ENCODE data around the gene MAPKAPK2. TPM values are rescaled to one million over a fixed set of nuclear protein-coding genes. Genes with fewer than 3 reads are reported as not detected.
A peak's percentile ranks its signal among the peaks of the same experiment; 100 is the strongest.

The MAPKAPK2 gene
- total RNA-seq, 1 experiment from 2014 or later, result 51.1 TPM

DNA sequence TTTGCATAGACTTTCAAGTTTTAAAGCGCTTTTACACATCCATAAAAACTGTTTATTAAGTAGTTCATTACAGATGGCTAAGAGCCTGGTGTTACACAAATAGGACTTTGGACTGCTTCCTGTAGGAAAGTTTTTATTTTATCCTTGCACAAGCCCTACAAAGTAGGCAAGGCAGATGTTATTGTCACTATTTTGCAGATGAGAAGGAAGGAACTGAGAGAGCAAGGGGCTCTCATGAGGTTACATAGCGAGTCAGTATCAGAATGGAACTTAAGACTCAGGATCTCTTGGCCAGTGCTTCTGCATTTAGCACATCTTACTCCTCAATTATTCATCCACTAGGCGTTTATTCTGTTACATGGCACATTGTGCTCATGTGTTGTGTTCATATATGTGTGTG is 2.6 kb upstream of the MAPKAPK2 start:
- no peak for DNase-seq (ENCODE audit: low read depth)

DNA sequence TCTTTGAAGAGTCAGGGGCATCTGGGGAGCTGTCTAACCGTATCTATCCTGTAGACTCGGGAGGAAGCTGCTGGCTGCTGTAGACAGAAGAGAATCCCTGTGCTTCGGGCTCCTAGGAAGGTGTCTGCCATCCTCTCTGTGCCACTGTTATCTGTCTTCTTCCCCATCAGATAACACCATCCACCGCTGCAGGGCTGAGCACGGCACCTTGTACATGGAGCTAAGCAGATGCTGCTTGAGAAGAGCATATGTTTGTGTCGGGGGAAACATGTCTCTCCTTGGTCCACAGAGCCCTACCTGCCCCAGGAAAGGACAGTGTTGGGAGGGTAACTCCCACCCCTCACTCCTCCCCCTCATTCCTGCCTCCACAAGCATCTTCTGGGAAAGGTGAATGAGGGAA is 1.4 kb upstream of the MAPKAPK2 start:
- DNase-seq (ENCODE audit: low read depth), result no peak

DNA sequence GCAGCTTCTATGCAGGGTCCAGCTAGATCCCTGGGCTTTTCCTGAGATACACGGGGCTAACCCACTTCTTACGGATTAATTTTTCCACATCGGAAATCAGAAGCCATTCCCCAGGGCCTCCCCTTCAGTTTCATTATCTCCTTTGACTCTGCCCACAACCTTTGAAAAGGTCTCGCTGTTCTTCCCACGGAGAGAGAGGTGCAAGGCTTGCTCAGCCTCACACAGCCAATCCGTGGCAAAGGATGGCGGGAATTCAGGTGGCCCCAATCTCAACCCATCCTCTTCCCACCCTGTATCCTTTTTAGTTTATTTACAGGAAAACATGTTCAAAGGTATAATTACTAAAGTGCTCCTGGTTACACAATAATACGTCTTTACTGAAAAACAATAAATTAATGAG is 702 bp upstream of the MAPKAPK2 start:
- DNase-seq (ENCODE audit: low read depth), result no peak

- DNase-seq (ENCODE audit: low read depth), result no peak
These were observed 646 bp downstream of the MAPKAPK2 start for GRCh38 chr1:206685334-206685768.

GRCh38 chr1:206685769-206686477 is 1.2 kb downstream of the MAPKAPK2 start:
- DNase-seq (ENCODE audit: low read depth), result peak; percentile 60

GRCh38 chr1:206686478-206687249 is 2.0 kb downstream of the MAPKAPK2 start:
- no peak for DNase-seq (ENCODE audit: low read depth)

GRCh38 chr1:206687251-206687914 is 2.7 kb downstream of the MAPKAPK2 start:
- DNase-seq (ENCODE audit: low read depth), result no peak

DNA sequence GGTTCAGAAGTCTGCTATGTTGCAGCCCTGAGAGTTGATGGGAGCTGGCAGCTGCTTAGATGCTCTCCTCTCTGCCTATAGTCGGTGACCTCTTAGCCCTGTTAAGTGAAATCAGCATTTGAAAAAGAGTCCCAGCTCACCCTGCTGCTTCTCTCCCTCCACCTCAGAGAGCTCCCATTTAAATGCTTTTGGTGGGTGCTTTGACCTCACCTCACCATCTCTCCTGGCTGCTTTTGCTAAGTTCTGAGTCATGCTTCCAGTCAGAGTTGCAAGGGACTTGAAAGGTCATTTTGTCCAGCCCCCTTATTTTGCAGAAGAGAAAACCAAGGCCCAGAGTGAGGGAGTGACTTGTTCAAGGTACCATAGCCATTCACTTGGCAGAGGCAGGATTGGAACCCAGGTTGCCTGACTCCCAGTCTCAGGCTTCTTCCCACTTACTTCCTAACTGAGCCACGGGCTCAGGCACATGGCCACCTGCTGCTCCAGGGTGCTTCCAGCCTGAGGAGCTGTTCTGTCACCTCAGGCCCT is 3.3 kb downstream of the MAPKAPK2 start:
- DNase-seq (ENCODE audit: low read depth), result peak; percentile 51

DNA sequence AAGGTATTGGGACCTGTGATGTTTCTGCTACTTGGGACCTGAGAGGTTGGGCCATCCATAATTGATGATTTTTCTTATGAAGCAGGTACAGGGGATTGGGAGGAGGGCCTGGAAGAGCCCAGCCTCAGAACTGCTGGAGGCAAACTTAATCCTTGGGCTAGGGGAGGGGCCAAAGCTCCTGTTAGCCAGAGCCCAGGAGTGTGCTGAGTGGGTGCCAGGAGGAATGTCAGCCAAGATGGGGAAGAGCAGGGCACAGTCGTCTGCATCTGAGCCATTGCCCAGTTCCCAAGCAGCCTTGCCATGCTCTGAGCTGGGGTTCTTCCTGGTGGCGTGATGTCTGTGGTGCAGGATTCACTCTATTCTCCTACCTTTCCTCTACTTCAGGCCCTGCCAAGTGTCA is 5.8 kb downstream of the MAPKAPK2 start:
- DNase-seq (ENCODE audit: low read depth), result no peak

GRCh38 chr1:206691604-206692003 is 6.9 kb downstream of the MAPKAPK2 start:
- no peak for DNase-seq (ENCODE audit: low read depth)

GRCh38 chr1:206693029-206693428 is 8.3 kb downstream of the MAPKAPK2 start:
- DNase-seq (ENCODE audit: low read depth), result peak; percentile 82

- no peak for DNase-seq (ENCODE audit: low read depth)
These were observed 8.9 kb downstream of the MAPKAPK2 start for GRCh38 chr1:206693592-206693991.

GRCh38 chr1:206694171-206695124 is 9.7 kb downstream of the MAPKAPK2 start:
- DNase-seq (ENCODE audit: low read depth), result no peak

DNA sequence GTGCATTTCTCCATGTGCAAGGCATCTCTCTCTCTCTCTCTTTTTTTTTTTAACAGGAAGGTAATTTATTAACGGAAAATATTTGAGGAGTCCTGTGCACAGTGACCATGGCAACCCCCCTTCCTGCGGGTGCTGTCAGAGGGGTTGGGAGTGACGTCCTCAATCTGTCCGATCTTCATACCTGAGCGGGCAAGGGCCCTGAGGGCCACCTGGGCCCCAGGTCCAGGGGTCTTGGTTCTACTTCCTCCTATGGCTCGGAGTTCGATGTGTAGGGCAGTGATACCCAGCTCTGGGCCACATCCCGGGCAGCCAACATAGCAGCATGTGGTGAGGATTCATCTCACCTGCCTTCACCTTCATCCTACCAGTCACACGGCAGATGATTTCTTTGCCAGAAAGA is 11.0 kb downstream of the MAPKAPK2 start:
- no peak for DNase-seq (ENCODE audit: low read depth)

- no peak for DNase-seq (ENCODE audit: low read depth)
These were observed 12.3 kb downstream of the MAPKAPK2 start for GRCh38 chr1:206696812-206697585.

- DNase-seq (ENCODE audit: low read depth), result no peak
These were observed 13.3 kb downstream of the MAPKAPK2 start for GRCh38 chr1:206698011-206698410.

DNA sequence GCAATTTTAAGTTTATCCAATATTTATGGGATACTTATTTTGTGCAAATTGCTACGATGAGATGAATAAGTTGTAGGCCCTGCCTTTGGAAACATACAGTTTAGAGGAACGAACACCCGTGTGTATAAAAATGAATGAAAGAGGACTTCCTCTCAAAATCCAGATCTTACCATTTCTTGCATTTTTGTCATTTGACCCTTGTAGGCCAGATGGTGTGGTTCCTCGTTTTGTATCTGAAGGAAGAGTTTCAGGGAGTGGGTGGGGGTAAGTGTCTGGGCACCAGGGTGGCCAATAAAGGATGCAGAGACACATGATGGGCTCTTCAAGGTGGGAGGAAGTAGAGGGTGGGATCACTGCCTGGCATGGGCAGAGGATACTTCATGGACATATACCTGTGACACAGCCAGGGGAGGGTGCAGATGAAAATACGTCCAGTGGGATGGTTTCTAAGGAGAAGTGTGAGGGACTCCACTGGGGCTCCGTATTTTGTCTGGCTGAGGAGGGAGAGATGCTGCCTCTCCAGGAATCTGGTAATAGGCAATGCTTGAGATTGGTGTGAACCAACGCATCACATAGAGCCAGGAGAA is 14.4 kb downstream of the MAPKAPK2 start:
- no peak for DNase-seq (ENCODE audit: low read depth)

DNA sequence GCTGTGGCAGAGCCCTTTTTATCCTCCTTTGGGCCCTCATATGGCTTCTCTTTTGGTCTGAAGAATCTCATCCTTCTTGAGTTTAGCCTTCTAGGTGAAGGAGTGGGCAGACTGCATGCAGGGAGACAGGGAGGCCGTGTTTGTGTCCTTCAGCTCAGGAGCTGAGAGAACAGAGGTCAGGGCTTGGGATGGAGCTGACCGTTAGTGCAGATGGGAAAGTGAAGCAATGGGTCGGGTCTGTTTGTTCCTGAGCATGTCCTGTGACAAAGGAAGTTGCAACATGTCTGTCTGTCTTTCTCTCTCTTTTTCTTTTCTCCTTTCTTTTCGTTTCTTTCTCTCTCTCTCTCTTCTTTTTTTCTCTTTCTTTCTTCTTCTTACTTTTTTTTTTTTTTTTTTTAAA is 14.9 kb downstream of the MAPKAPK2 start:
- no peak for DNase-seq (ENCODE audit: low read depth)

DNA sequence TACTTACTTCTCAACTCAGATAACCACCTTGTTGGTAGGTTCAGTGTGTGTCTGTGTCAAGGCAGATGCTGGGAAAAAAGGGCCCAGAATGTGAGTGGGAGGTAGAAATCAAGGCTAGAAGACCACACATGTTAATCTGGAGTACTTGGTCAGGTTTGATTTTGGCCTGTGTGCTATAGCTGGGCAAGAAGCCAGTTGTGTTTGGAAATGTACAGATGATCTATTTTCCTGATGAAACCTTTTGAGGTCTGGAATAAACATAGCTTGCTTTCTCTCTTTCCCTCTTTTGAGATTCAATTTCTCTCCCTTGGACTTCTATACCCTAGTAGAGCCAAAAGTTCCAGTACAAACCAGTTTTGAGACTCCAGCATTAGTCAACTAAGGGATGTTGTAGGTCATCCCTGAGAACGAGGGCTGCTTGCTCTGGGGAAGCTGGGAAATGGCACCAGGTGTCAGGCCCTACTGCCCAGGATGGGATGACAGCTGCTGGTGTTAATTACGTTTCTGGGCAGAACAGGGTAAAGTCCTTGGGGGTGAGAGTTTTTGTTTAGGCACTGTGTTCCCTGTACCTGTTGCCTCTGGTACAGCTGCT is 15.8 kb downstream of the MAPKAPK2 start:
- no peak for DNase-seq (ENCODE audit: low read depth)
